Sigmoid colon (tissue), 4 donors: Measurements from ENCODE around the gene DIPK1A.

ENCODE experiments used
- CTCF ChIP-seq, 4 experiments: fragments of 450-650 bp in 3 of 4; fragments of 200-600 bp in 1 of 4; IDR thresholded peaks; one replicate each; pipeline ENCODE4 v1.5.1; 2016 to 2019; ENCODE audit warnings: antibody characterized with exemption in 4 of 4, mild to moderate bottlenecking in 3 of 4, moderate library complexity in 2 of 4
- POLR2A ChIP-seq, 2 donors: fragments of 450-650 bp; IDR thresholded peaks; one replicate each; pipeline ENCODE4 v1.6.1; 2016; ENCODE audit warnings: antibody characterized with exemption in 2 of 2, mild to moderate bottlenecking in 2 of 2, moderate library complexity in 2 of 2
- POLR2AphosphoS5 ChIP-seq, 4 donors: sonication (generic); formaldehyde crosslinking; IDR thresholded peaks; one replicate each; pipeline ENCODE4 v1.6.1; 2017; ENCODE audit warnings: antibody characterized with exemption in 4 of 4

GRCh38 chr1:92838519-92838918 is 122.7 kb downstream of the DIPK1A start:
- no peak for TF ChIP-seq CTCF (IDR thresholded peaks at IDR 0.05)
- TF ChIP-seq POLR2AphosphoS5 (IDR thresholded peaks at IDR 0.05) = no peak
- TF ChIP-seq POLR2A (IDR thresholded peaks at IDR 0.05) = no peak
